ENCODE results near the gene PSAP.
"Not testable (repeated sequence)": the region's sequence is repeated elsewhere in the genome, so short reads cannot be mapped to it uniquely, and the experiment has no call there.

Gene PSAP

DNA sequence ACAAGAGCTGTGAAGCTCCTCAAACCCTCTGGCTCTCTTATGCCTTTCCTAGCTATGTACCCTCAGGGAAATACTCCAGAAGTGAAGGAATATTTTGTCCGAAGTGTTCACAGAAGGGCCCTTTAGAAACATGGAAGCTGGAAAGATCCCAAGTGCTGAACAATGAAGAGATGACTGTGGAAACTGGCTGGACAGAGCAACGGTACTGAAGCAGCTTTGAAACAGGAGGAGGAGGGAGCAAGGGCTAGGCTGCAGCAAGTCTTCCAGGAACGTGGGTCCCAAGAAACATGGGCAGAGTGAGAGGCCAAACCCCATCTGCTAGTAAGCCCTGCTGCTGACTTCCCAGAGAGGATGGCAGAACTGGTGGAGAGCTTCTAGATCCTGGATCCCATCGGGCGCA, 3.0 kb upstream of the PSAP start:
- Histone ChIP-seq H3K9me3 (ENCODE audit: control insufficient read depth, low read length) (no peaks in the 10 kb centered on the region), H3K27ac (ENCODE audit: insufficient read depth, low read depth, low read length, poor library complexity, severe bottlenecking) (no peak overlapping the region), H3K4me1 (ENCODE audit: control insufficient read depth, insufficient read depth, low read length) (peaks cover 4% of the 10 kb centered on the region), H3K36me3 (ENCODE audit: control insufficient read depth, insufficient read depth, low read length) (no peaks in the 10 kb centered on the region), H3K27me3 (ENCODE audit: control insufficient read depth, insufficient read depth, low read length, poor library complexity, severe bottlenecking) (no peaks in the 10 kb centered on the region), H3K4me3 (ENCODE audit: insufficient read depth, low read depth, low read length) (no peak overlapping the region)
- WGBS, 2 experiments, result 80 to 83% methylated on average over 5 of the region's 5 CpGs

DNA sequence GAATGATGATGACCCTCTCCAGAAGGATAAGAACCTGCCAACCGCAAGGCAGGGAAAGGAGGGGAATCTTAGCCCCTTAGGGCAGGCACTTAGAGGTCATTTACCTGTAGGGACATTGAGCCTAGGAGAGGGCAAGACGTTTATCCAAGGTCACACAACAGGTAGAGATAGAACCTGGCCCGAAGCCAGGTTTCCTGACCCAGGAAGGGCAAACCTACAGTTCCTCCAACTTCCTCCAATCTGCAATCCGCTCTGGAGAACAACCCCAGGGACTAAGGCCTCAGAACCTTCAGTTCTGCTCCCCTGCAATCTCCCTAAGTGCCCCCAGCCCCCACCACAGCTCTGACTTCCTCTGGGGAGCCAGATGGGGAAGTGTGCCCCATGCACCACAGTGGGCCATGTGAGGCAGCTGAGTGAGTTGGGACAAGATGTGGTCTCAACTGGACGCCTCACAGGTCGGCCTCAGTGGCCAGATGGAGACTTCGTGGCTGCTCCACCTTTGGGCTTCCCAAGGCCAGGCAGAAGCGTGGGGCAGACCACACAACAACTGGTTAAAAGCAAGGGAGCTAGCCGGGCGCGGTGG, 1.4 kb upstream of the PSAP start:
- no peaks in the 10 kb centered on the region for H3K9me3 ChIP-seq (ENCODE audit: control insufficient read depth, low read length)
- H3K4me3 ChIP-seq (ENCODE audit: insufficient read depth, low read depth, low read length), result no peak overlapping the region
- no peaks in the 10 kb centered on the region for H3K27me3 ChIP-seq (ENCODE audit: control insufficient read depth, insufficient read depth, low read length, poor library complexity, severe bottlenecking)
- H3K27ac ChIP-seq (ENCODE audit: insufficient read depth, low read depth, low read length, poor library complexity, severe bottlenecking), result no peak overlapping the region
- WGBS, 2 experiments, result 95% methylated on average over 11 of the region's 11 CpGs
- H3K4me1 ChIP-seq (ENCODE audit: control insufficient read depth, insufficient read depth, low read length), result peaks cover 14% of the 10 kb centered on the region
- no peaks in the 10 kb centered on the region for H3K36me3 ChIP-seq (ENCODE audit: control insufficient read depth, insufficient read depth, low read length)

DNA sequence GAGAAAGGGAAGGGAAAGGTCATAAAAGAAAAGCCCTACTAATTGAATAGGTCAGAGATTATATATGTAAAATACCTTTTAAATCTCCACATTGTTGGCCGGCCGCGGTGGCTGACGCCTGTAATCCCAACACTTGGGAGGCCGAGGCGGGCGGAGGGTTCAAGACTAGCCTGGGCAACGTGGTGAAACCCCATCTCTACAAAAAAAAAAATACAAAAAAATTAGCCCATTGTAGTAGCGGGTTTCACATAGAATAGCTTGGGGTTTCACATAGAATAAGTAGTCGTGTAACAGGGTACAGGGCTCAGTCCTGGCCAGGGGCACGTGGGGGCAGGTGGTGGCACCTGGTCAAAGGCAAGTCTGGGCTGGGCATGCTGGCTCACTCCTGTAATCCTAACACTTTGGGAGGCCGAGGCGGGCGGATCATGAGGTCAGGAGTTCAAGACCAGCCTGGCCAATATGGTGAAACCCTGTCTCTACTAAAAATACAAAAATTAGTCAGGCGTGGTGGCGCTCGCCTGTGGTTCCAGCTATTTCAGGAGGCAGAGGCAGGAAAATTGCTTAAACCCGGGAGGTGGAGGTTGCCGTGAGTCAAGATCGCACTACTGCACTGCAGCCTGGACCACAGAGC, 529 bp upstream of the PSAP start:
- not testable (repeated sequence) for H3K36me3 ChIP-seq (ENCODE audit: control insufficient read depth, insufficient read depth, low read length); H3K27ac ChIP-seq (ENCODE audit: insufficient read depth, low read depth, low read length, poor library complexity, severe bottlenecking); H3K9me3 ChIP-seq (ENCODE audit: control insufficient read depth, low read length); H3K27me3 ChIP-seq (ENCODE audit: control insufficient read depth, insufficient read depth, low read length, poor library complexity, severe bottlenecking)
- 66 to 67% methylated on average over 20 of the region's 20 CpGs for WGBS, 2 experiments
- peak overlapping the region; percentile 98 for H3K4me3 ChIP-seq (ENCODE audit: insufficient read depth, low read depth, low read length)
- peaks cover 14% of the 10 kb centered on the region for H3K4me1 ChIP-seq (ENCODE audit: control insufficient read depth, insufficient read depth, low read length)

DNA sequence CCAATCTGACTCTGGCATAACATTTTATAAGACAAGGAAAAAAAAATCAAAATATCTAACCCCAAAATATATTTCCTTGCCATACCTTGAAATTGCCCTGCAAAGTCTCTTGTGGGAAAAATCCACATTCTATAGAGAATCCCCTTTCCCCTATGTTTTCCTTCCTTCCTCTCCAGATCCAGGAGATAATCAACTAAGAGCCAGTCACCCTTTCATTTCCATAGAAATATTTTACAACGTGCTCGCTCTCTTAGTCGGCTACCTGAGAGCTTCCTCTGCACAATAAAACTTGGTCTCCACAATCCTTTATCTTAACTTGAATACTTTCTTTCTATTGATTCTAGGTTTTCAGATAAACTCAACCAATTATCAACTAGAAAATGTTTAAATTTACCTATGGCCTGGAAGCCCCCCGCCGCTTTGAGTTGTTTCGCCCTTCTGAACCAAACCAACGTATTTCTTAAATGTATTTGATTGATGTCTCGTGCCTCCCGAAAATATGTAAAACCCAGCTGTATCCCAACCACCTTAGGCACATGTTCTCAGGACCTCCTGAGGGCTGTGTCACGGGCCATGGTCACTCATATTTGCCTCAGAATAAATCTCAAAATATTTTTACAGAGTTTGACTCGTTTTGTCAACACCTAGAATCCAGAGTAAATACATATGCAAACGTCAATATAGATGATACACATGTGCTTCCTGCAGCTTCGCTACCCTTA, 869 bp downstream of the PSAP start:
- 8 to 12% methylated on average over 9 to 13 of the region's 13 CpGs for WGBS, 2 experiments
- H3K4me3 ChIP-seq (ENCODE audit: insufficient read depth, low read depth, low read length), result peak overlapping the region; percentile 98
- H3K4me1 ChIP-seq (ENCODE audit: control insufficient read depth, insufficient read depth, low read length), result peaks cover 14% of the 10 kb centered on the region
- H3K27me3 ChIP-seq (ENCODE audit: control insufficient read depth, insufficient read depth, low read length, poor library complexity, severe bottlenecking), result no peaks in the 10 kb centered on the region
- H3K27ac ChIP-seq (ENCODE audit: insufficient read depth, low read depth, low read length, poor library complexity, severe bottlenecking), result peak overlapping the region; percentile 84
- H3K9me3 ChIP-seq (ENCODE audit: control insufficient read depth, low read length), result no peaks in the 10 kb centered on the region
- no peaks in the 10 kb centered on the region for H3K36me3 ChIP-seq (ENCODE audit: control insufficient read depth, insufficient read depth, low read length)

DNA sequence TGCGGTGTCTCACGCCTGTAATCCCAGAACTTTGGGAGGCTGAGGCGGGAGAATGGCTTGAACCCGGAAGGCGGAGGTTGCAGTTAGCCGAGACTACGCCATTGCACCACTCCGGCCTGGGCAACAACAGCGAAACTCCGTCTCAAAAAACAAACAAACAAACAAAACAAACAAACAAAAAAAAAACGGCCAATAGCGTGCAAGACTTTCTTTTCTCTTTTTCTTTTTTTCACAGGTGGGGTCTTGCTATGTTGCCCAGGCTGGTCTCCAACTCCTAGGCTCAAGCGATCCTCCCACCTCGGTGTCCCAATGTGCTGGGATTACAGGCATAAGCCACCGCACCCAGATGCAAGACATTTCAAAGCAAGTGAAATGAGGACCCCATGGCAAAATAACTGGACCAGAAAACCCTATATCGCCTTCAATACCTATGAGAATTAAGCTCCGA, 1.6 kb downstream of the PSAP start:
- H3K4me3 ChIP-seq (ENCODE audit: insufficient read depth, low read depth, low read length), result peak overlapping the region; percentile 98
- H3K9me3 ChIP-seq (ENCODE audit: control insufficient read depth, low read length), result no peaks in the 10 kb centered on the region
- H3K27me3 ChIP-seq (ENCODE audit: control insufficient read depth, insufficient read depth, low read length, poor library complexity, severe bottlenecking), result no peaks in the 10 kb centered on the region
- 91 to 92% methylated on average over 17 of the region's 17 CpGs for WGBS, 2 experiments
- no peaks in the 10 kb centered on the region for H3K36me3 ChIP-seq (ENCODE audit: control insufficient read depth, insufficient read depth, low read length)
- peaks cover 14% of the 10 kb centered on the region for H3K4me1 ChIP-seq (ENCODE audit: control insufficient read depth, insufficient read depth, low read length)
- H3K27ac ChIP-seq (ENCODE audit: insufficient read depth, low read depth, low read length, poor library complexity, severe bottlenecking), result no peak overlapping the region

DNA sequence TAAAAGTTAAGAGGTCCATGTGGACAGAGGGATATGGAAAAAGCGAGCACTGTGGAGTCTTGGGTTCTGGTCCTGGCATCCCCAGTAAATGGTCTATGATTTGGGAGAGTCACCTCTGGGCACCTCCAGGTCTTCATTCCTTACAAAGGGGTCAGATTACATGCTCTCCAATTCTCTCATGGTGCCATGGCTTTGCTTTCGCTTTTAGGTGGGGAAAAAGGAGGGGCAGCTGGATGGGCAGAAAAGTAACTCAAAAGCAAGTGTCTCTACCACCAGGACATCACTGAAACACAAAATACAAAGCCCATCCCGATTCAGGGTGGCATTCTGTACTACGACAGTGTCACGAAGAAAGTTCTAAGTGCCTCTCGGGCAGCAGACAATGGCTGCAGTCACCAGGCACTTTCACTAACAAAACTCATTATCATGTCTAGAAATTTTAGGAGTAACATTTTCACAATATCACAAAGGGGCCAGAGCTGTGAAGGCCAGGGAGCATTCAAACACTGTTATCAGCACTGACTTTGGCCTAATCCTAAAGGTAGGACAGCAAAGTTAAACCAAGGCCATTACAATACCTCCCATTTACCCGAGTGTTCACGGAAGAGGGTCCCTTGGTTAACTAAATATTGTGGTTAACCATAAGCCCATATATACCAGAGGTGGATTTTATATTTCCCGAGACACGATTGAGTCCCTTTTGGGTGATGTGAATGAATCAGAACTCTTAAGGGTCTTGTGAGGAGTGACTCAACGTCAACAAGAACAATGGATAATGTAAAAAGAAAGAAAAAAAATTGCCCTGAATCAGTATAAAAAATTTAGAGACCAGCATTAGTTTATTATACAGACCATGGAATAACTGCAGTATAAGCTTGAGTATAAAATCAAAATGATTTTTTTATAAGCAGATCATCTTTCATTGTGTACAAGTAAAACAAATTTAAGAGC, 2.5 kb downstream of the PSAP start:
- Histone ChIP-seq H3K4me3 (ENCODE audit: insufficient read depth, low read depth, low read length) (peak overlapping the region; percentile 11), H3K36me3 (ENCODE audit: control insufficient read depth, insufficient read depth, low read length) (no peaks in the 10 kb centered on the region), H3K4me1 (ENCODE audit: control insufficient read depth, insufficient read depth, low read length) (peaks cover 16% of the 10 kb centered on the region), H3K27ac (ENCODE audit: insufficient read depth, low read depth, low read length, poor library complexity, severe bottlenecking) (no peak overlapping the region), H3K27me3 (ENCODE audit: control insufficient read depth, insufficient read depth, low read length, poor library complexity, severe bottlenecking) (no peaks in the 10 kb centered on the region), H3K9me3 (ENCODE audit: control insufficient read depth, low read length) (no peaks in the 10 kb centered on the region)
- 84 to 86% methylated on average over 10 to 11 of the region's 11 CpGs for WGBS, 2 experiments

DNA sequence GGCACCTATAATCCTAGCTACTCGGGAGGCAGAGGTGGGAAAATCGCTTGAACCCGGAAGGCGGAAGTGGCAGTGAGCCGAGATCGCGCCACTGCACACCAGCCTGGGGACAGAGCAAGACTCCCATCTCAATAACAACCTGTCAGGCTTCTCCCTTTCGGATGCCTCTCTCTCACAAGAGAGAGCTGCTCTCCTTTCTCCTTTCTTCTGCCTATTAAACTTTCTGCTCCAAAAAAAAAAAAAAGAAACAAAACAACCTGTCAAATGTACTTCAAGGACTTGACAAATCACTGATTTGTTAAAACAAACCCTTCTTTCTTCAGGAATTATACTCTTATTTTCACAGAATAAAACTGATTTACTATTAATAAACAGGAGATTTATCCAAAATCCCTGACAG, 3.6 kb downstream of the PSAP start:
- no peak overlapping the region for H3K4me3 ChIP-seq (ENCODE audit: insufficient read depth, low read depth, low read length)
- H3K36me3 ChIP-seq (ENCODE audit: control insufficient read depth, insufficient read depth, low read length), result no peaks in the 10 kb centered on the region
- WGBS, 2 experiments, result 90 to 94% methylated on average over 8 of the region's 8 CpGs
- no peak overlapping the region for H3K27ac ChIP-seq (ENCODE audit: insufficient read depth, low read depth, low read length, poor library complexity, severe bottlenecking)
- H3K4me1 ChIP-seq (ENCODE audit: control insufficient read depth, insufficient read depth, low read length), result peaks cover 27% of the 10 kb centered on the region
- no peaks in the 10 kb centered on the region for H3K9me3 ChIP-seq (ENCODE audit: control insufficient read depth, low read length)
- H3K27me3 ChIP-seq (ENCODE audit: control insufficient read depth, insufficient read depth, low read length, poor library complexity, severe bottlenecking), result no peaks in the 10 kb centered on the region

DNA sequence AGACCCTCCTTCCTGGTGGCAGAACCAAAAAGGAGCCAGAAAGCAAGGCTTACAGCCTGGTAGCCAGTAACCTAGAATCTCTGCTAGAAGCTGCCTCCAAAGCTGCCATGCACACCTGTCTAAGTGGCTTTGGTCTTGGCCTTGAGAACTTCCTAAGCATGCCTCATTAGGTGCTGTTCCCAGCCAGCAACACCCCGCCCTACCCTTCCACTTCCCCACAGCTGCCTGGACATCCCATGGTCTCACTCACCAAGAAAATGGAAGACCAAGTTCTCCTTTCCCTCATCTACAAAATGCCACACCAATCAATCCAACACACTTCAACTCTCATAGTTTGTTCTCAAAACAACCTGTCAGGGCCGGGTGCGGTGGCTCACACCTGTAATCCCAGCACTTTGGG, 4.2 kb downstream of the PSAP start:
- H3K9me3 ChIP-seq (ENCODE audit: control insufficient read depth, low read length), result no peaks in the 10 kb centered on the region
- WGBS, 2 experiments, result 95 to 96% methylated on average over 3 of the region's 3 CpGs
- H3K27me3 ChIP-seq (ENCODE audit: control insufficient read depth, insufficient read depth, low read length, poor library complexity, severe bottlenecking), result no peaks in the 10 kb centered on the region
- no peaks in the 10 kb centered on the region for H3K36me3 ChIP-seq (ENCODE audit: control insufficient read depth, insufficient read depth, low read length)
- H3K4me3 ChIP-seq (ENCODE audit: insufficient read depth, low read depth, low read length), result no peak overlapping the region
- peaks cover 33% of the 10 kb centered on the region for H3K4me1 ChIP-seq (ENCODE audit: control insufficient read depth, insufficient read depth, low read length)
- no peak overlapping the region for H3K27ac ChIP-seq (ENCODE audit: insufficient read depth, low read depth, low read length, poor library complexity, severe bottlenecking)

DNA sequence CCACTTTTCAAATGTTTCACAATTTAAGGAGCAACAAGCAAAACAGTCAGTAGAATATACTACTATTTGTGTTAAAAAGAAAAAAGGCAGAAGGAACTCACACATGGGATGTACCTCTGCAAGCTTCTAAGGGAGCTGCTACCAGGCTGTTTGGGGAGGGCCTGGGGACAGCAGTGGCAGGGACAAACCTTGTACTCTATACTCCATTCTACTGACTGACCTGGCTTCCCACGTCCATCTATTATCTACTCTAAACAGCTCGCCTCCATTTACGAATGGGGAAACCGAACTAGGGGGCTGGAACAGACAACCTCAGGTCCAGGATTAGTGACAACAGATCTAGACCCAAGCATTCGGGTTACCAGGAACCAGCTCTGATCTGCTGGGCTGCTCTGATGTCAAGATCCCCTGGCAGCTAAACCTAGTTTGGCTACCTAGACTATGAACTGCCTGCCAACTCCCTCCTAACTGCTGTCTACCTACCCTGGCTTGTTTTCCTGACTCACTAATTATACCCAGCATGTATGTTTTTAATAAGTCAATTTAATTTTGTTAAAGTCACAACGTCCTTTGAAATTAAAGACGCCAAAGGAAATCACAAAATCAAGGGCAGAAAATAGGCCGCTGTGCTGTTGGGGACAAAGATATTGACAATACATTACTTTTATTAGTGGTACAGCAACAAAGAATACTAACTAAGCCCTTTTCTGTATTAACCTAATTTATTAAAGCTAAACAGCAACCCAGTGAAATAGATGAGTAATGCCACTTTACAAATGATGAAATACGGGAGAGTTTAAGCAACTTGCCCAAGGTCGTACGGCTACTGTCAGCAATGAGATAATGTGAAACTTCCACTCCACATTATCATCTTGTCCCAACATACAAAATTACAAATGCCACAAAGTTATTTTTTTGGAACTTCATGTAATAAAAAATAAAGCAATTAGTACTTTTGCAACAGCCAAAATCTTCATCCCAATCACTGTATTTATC, 5.3 kb downstream of the PSAP start:
- no peaks in the 10 kb centered on the region for H3K27me3 ChIP-seq (ENCODE audit: control insufficient read depth, insufficient read depth, low read length, poor library complexity, severe bottlenecking)
- H3K27ac ChIP-seq (ENCODE audit: insufficient read depth, low read depth, low read length, poor library complexity, severe bottlenecking), result no peak overlapping the region
- 94 to 95% methylated on average over 9 to 11 of the region's 11 CpGs for WGBS, 2 experiments
- no peaks in the 10 kb centered on the region for H3K36me3 ChIP-seq (ENCODE audit: control insufficient read depth, insufficient read depth, low read length)
- peaks cover 43% of the 10 kb centered on the region for H3K4me1 ChIP-seq (ENCODE audit: control insufficient read depth, insufficient read depth, low read length)
- no peak overlapping the region for H3K4me3 ChIP-seq (ENCODE audit: insufficient read depth, low read depth, low read length)
- H3K9me3 ChIP-seq (ENCODE audit: control insufficient read depth, low read length), result no peaks in the 10 kb centered on the region

Data from ectodermal cell (in vitro differentiated cells).